Measurements from ENCODE around the gene CTNNA3.

CTNNA3 gene

DNA sequence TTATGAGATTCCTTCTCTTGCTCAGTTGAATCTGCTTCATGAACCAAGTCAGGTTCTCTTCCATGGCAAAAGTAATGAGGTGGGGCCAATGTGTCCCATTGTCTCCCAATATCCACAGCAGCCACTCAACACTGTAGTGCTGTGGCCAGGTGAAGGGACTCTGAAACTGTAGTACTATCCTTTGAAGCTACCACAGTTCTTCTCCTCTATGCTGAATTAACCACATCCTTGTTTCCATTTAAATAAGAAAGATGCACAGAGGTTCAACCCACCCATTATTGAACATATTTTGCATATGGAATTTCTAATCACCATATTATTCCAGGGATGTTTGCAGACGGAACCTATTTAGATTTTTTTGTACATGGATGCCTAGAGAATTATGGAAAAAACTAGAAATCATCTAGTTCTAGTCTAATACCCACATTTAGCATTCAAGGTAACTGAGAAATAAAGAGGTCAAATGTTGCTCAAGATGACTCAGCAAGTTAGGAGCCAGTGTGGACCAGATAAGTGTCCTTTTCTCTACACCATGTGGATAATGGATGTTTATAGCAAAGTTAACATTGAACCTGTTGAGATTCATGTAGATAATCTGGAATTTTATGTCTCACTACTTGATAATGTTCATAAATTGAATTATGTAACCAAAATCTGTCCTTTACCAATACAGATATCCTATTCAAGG is 705.7 kb downstream of the CTNNA3 start:
- no peak for DNase-seq

DNA sequence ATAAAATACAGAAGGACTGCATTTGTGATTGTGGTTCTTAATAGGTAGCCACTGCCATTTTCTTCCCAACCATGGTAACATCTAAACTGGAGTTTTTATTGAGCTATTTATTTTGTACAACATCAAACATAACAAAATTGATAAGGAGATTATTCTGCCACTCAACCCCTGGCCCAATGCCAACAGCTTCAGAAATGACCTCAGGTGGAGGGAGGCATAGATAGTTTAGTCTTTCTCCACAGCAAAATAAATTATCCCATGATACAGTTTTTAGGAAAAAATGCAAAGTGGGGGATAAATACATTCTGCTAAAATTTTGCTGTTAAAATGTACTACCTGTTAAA is 712.5 kb downstream of the CTNNA3 start:
- DNase-seq: no peak

DNA sequence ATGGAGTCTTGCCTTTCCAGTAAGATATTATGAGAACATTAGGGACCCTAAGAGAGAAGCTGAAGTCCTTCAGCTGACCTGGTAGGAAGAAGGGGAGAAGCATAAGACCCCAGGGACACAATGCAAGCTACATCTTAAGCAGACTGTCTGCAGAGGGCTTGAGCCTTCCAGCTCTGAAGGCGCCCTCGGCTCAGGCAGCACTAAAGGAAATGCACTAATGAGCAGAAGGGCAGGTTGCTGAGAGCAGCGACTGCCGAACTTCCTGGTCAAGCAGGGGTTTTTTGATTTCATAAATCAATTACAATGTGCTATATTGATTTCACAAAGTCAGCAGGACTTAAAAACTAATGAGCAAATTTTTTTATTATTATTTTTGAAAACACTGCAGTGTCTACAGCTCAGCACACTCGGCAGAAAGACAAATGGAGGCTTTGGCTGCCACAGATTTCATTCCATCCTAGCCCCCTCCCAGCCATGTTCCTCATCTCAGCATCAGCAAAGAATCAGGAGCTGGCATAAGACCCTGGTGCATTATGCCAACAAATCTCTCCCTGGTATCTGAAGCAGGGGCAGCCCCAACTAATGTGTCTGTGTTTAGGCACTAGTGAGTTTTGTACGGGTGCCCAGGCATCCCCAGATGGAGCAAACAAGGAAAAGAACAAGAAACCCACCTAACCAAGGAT is 713.1 kb downstream of the CTNNA3 start:
- no peak for DNase-seq

DNA sequence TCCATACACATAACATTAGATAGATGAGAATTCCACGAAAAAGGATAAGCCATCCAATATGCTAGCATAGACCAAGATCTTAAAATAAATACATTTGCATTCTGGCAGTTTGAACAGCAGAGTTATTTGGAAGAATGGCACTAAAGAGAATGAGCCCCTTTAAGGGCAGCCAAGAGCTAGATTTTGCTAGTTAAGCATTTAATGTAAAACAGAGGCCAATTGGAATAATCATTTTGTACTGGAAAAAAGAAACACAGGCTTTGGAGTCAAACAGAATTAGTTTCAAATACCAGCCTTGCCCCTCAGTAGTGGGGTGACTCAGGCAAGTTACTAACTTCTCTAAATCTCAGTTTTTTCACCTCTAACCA is 714.0 kb downstream of the CTNNA3 start:
- no peak for DNase-seq

DNA sequence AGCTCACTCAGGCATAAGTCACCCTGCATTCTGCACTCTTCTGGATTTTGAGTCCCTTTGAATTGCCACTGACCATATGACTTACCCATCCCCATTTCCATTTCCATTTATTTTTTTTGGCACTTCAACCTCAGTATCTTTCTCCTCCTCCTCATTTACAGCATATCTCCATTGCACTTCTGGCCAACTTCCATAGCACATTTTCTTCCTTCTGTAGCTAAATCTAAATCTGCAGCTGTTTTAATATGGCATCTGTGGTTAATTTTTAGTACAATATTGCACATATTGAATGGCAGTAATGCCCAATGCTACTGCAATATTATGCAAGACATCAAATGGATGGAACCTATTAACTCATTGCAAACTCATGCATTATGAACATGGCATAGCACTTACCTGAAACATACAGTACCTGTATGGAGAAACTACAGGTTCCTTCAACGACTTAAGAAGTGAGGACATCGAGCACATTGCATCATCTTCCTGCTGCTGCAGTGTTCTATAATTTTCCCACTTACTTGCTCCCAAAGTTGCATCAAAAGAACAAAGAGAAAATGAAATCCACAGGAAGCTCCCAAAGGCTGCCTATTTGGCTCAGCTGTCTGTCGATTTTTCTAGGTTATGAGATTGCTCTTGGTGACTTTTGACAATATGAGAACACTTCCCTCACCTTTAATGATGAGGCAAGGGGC is 714.5 kb downstream of the CTNNA3 start:
- no peak for DNase-seq

DNA sequence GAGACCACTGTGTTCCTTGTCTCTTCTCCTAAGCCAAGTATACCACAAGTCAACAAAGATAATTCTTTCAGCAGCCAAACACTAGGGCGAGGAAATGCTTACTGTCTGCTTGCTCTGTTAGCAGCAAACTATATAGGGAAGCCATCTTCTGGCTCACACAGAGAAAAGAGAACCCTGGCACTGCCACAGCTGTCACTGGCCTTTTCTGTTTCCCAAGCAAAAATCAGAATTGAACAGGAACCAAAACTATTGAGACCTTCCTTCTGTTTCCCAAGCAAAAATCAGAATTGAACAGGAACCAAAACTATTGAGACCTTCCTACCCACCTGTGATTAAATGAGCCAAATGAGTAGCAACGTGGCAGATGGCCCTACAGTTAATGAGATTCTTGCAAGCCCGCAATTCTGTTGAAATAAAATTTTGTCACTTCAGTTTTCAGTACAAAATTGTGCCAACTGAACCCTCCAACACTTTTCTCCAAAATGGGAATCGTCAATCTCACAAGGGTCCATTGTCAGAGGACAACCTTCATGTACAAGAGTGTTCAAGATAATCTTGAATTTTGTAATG is 715.7 kb downstream of the CTNNA3 start:
- no peak for DNase-seq

DNA sequence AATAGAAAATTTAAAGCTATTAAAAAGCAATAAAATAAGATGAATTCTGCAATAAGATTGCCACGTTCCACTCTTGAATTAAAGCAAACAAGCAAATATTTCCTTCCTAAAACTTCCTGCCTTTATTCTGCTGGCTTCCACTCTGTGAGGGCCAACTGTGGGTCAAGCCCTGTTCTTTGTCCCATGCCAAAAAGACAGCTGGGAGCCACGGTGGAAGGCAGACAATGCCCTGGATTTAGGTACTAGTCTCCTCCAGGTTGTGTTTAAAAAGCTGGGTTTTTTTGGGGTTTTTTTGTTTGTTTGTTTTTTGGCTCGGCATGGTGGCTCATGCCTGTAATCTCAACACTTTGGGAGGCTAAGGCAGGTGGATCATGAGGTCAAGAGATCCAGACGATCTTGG is 731.0 kb downstream of the CTNNA3 start:
- DNase-seq: no peak

DNA sequence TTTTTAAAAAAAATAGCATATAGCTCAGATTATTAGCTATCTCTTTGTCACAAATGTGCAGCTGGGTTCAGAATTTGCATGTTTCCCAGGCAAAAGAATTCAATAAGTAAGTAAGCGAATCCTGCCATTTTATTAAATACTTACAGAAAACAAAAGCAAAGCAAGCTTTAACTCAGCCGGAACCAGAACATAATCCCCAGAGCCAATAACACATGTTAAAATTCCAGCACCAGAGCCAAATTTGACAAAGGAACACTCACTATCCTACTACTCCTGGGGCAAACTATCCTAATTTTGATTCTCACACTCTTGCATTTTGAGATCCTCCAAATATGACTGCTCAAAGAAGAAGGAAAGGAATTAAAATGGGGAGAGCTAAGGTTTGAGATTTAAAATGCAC is 737.5 kb downstream of the CTNNA3 start:
- no peak for DNase-seq

DNA sequence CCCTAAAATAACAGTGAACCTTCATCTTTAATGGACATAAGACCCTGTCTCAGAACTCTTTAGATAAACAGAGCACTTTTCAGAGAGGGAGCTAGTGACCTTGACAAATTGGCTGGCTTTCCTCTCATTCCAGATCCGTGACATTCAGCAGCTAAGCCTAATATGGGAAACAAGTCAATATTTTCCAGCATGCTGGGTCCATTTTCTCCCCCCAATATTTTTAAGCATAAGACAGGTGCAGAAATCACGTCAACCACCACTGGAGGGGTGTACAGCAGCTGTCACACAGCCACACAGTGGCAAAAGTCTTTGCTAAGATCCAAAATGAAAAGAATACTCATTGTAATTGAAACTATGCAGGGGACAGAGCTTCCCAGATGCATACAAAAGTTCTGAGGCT is 744.1 kb downstream of the CTNNA3 start:
- DNase-seq: no peak

DNA sequence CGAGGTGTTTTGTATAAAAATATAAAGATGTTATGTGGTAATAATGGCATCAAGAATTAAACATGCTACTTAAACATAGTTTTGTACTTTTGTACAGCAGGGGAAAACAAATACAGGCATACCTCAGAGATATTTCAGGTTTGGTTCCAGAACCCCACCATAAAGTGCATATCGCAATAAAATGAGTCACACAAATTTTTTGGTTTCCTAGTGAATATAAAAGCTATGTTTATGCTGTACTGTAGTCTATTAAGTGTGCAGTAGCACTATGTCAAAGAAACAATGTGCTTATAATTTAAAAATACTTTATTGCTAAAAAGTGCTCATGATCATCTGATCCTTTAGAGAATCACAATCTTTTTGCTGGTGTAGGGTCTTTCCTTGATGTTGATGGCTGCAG is 752.4 kb downstream of the CTNNA3 start:
- no peak for DNase-seq

DNA sequence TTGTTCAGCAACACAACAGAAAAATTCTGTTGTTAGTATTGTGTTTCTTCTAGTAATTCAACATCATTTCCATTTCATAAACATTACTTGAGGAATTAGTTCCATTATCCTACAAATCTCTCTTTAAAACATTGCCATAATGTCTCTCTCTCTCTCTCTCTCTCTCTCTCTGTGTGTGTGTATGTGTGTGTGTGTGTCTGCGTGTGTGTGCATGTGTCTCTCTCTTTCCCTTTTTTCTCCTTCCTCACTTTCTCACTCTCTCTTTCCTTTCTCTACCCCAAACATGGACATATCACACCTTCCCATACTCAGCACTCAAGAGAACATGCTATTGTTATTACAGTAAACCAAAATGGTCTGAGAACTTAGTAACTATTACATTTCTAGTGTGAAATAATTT is 753.6 kb downstream of the CTNNA3 start:
- DNase-seq: no peak

DNA sequence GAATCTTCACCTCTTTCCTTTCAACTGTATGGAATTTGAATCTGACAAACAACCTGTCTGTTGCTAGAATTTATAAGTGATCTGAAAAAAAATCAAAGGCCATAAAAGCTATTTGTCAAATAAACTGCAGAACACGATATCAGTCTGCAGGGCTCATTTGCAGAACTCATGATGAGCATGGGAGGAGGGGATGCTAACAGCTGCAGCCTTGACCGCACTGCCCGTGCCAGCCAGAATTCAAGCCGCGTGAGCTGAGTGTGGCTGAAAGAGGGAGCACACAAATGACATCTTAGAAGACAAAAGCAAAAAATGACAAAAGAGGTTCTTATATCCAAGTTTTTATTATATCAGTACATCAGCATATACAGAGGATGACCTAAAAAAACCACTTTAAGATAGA is 754.5 kb downstream of the CTNNA3 start:
- no peak for DNase-seq

DNA sequence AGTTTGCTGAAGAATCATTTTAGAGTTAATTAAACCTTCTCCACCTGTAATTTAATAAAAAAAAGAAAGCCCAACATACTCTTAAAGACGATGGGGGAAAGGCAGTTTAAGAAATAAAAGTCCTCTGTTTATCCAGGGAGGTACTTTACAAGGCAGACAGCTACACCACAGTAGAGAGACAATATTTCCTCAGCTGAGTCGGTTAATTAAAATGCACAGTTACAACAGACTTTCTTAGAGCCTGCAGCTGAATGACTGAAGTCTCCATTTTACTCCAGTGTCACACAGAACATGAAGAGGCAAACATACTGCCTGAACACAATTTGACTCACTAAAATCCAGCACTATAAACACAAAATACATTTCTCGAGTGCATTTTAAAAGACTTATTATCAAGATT is 755.0 kb downstream of the CTNNA3 start:
- no peak for DNase-seq

DNA sequence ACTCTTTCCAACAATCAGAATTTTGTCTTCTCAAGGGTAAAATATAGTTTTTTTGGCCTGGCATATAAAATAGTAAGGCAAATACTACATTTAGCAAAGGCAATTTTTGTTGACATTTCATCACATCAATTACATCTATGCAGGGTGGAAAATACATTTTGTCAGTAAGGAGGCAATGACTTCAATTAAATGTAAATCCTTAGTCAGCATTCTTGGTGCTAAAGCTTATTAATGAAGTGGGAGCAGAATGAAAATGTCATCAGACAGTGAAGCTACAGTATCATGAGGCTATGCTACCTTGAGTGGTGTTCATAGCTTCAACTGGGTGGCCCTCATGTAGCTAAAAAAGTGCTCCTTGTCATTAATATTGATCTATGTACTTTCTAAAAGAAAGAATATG is 761.3 kb downstream of the CTNNA3 start:
- DNase-seq: no peak

DNA sequence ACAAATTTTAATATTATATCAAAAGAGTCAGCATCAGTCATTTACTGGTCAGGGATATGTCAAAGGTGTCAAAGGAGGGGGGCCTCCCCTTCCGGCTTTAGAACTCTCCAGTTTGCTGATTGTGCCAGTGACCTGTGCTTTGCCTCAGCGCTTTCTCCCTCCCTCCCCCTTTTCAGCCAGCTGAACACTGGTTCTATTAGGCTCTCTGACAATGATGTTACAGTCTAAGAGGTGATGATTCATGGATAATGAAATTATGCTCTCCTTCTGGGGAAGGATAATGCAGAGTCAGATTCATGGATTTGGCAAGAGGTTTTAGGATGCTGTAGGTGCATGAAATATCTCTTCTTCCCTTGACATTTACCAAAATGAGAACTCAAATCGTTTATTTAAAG is 764.0 kb downstream of the CTNNA3 start:
- no peak for DNase-seq

DNA sequence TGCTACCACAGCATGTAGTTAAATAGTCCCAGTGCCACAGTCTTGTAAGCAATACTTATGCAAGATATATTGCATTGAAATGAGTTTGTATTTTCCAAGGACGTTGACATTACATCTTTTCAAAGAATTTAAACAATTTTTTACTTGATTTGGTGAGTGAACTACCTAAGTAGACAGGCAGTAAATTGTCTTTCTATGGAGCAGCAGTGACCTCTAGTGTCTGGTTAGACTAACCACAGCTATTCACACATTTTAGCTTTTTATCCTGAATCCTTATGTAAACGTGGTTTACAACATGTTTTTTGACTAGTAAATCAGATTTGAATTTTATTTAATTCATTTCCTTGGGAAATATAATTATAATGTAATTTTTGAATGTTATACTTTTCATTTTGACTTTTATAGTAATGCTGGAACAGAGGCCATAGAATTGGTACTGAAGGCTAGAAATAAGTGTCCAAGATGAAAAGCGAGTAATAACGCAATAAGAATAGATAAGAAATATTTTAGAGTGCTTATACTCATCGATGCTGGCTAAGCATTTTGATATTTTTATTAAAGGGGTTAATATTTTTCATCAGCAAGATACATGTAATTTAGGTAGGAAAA is 764.6 kb downstream of the CTNNA3 start:
- no peak for DNase-seq

DNA sequence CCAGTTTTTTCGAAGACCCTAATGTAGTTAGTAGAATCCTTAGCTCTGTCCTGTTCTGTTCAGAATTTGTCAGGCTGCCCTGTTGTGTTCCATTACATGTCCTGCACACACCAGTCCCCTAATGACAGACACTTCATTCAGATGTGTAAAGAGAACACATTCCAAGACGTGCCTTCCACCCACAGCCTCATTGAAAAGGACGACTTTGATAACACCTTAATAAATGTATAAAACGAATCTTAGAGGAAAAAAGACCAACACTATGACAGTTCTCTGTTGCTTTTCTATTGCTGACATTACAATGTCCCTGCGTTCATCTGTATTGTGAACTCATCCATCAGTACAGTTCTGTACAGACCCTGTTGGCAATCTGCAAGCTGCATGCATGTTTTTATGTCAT is 766.6 kb downstream of the CTNNA3 start:
- no peak for DNase-seq

DNA sequence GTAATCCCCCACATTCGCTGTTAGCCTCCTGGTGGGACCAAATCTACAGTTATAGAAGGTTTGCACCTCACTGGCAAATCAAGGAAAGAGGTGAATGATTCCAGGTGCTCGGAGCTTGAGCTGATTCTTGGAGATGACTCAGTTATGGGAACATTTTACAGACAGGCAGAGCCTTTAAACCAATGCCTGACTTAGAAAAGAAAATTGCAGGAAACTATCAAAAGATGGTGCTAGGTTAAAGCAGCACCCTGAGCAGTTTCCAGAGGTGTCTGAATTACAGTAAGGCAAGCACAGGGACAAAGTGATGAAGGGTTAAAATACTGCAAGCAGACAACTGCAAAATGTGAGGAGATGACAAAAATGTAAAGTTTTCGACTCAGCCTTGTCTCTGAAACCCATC is 767.2 kb downstream of the CTNNA3 start:
- no peak for DNase-seq

DNA sequence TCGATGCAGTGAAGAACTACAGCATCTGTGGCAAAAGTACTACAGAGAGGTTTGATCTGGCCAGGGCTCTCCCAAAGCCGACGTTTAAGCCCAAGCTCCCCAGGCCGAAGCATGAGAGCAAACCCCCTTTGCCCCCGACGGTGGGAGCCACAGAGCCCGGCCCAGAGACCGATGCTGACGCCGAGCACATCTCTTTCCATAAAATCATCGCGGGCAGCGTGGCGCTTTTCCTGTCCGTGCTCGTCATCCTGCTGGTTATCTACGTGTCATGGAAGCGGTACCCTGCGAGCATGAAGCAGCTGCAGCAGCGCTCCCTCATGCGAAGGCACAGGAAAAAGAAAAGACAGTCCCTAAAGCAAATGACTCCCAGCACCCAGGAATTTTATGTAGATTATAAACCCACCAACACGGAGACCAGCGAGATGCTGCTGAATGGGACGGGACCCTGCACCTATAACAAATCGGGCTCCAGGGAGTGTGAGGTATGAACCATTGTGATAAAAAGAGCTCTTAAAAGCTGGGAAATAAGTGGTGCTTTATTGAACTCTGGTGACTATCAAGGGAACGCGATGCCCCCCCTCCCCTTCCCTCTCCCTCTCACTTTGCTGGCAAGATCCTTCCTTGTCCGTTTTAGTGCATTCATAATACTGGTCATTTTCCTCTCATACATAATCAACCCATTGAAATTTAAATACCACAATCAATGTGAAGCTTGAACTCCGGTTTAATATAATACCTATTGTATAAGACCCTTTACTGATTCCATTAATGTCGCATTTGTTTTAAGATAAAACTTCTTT is 767.8 kb downstream of the CTNNA3 start:
- no peak for DNase-seq

DNA sequence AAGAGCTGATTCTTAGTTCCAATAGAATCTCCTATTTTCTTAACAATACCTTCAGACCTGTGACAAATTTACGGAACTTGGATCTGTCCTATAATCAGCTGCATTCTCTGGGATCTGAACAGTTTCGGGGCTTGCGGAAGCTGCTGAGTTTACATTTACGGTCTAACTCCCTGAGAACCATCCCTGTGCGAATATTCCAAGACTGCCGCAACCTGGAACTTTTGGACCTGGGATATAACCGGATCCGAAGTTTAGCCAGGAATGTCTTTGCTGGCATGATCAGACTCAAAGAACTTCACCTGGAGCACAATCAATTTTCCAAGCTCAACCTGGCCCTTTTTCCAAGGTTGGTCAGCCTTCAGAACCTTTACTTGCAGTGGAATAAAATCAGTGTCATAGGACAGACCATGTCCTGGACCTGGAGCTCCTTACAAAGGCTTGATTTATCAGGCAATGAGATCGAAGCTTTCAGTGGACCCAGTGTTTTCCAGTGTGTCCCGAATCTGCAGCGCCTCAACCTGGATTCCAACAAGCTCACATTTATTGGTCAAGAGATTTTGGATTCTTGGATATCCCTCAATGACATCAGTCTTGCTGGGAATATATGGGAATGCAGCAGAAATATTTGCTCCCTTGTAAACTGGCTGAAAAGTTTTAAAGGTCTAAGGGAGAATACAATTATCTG is 768.6 kb downstream of the CTNNA3 start:
- DNase-seq: no peak

DNA sequence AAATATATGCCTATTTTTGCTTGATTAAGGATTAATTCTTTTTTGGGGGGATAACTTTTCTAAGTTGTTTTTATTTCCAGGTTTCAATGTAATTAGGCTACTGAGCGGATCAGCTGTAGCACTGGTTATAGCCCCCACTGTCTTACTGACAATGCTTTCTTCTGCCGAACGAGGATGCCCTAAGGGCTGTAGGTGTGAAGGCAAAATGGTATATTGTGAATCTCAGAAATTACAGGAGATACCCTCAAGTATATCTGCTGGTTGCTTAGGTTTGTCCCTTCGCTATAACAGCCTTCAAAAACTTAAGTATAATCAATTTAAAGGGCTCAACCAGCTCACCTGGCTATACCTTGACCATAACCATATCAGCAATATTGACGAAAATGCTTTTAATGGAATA is 769.2 kb downstream of the CTNNA3 start:
- no peak for DNase-seq
